ENCODE results near the gene GSTA5. TPM values are rescaled to one million over a fixed set of nuclear protein-coding genes. Genes with fewer than 3 reads are reported as not detected.
"Not testable (repeated sequence)": the region's sequence is repeated elsewhere in the genome, so short reads cannot be mapped to it uniquely, and the experiment has no call there.

GSTA5 gene
- total RNA-seq, 1 donor from 2014 or later = not detected

DNA sequence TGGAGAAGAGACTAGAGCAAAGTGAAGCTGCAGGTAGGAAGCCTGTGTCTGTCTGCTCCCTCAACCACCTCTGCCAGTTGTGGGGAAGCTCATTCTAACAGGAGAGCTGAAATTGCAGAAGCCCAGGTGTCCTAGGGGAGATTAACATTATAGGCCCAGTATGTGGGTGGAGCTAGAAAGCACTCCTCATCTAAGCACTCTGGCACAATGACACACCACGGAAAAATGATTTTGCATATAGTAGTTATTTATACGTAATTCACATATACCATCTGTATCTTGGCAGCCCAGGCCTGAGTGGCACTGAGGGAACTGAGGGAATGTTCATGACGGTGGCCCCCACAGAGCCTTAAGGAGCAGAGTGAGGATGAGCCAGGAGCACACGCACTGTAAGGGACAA lies 9.7 kb downstream of the GSTA5 start:
- DNase-seq = not testable (repeated sequence)

DNA sequence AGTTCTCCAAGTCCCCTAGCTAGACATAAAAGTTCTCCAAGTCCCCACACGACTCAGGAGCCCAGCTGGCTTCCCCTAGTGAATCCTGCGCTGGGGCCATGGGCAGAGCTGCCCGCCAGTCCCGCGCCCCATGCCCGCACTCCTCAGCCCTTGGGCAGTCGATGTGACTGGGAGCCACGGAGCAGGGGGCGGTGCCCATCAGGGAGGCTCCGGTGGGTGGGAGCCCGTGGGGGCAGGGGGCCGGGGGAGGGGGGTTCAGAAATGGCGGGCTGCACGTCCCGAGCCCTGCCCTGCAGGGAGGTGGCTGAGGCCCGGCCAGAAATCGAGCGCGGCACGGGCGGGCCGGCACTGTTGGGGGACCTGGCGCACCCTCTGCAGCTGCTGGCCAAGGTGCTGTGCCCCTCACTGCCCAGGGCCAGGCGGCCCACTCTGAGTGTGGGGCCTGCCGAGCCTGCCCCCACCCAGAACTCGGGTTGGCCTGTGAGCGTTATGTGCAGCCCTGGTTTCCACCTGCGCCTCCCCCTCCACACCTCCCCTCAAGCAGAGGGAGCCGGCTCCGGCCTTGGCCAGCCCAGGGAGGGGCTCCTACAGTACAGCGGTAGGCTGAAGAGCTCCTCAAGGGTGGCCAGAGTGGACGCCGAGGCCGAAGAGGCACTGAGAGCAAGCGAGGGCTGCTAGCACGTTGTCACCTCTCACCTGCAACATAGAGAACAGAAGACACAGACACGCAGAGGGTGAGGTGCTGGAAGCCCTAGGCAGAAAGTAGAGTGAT lies 11.4 kb downstream of the GSTA5 start:
- no peak for DNase-seq

DNA sequence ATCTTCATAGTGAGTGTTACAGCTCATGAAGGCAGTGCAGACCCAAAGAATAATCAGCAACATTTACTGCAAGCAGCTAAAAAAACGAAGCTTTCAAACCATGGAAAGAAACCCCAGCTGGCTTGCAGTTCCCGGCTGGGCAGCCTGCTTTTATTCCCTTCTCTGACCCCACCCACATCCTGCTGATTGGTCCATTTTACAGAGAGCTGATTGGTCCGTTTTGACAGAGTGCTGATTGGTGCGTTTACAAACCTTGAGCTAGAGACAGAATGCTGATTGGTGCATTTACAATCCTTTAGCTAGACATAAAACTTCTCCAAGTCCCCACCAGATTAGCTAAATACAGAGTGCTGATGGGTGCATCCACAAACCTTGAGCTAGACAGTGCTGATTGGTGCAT lies 12.0 kb downstream of the GSTA5 start:
- DNase-seq = not testable (repeated sequence)

DNA sequence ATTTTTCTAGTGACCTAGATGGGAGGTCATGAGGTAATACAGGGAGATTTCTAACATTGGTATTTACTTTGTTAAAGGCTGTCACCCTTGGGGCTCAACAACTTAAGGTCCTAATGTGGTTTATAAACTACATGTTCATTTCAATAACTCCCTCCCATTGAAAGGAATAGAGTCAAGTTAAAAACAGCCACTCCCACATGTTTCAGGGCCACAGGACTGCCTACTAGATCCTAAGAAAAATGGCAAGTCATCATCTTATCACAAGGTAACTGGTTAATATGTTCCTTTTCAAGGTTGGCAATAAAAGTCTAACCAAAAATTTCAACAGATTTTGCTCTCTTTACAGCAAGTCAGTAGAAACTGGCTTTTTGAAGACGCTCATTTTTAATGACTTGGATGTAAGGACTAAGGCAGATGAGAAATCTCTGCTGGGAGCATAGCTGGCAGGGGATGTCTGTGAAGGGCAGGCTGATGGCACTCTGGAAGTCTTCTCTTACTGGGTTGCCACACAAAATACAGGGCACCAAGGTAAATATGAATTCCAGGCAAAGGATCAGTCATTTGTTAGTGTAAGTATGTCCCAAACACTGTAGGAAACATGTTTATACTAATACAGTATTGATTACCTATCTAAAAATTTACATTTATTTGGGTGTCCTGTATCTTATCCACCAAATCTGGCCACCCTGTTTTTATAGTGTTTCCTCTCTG lies 13.4 kb downstream of the GSTA5 start:
- DNase-seq = not testable (repeated sequence)

DNA sequence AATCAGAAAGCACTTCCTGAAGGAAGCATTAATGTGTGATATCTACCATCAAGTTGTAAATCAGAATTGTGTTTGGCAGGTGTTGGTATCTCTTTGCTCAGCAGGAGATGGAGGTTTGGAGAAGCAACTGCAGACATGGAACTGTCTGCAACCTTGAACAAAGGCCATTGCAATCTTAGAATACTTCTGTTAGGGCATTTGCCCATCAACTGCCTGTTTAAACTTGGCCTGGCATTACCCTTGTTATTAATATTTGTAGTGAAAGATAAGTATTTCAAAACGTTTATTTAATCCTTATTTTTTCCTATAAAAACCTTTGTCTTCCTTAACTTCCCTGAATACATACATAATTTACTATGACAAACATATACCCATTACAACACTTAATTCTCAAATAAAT lies 14.1 kb downstream of the GSTA5 start:
- no peak for DNase-seq

DNA sequence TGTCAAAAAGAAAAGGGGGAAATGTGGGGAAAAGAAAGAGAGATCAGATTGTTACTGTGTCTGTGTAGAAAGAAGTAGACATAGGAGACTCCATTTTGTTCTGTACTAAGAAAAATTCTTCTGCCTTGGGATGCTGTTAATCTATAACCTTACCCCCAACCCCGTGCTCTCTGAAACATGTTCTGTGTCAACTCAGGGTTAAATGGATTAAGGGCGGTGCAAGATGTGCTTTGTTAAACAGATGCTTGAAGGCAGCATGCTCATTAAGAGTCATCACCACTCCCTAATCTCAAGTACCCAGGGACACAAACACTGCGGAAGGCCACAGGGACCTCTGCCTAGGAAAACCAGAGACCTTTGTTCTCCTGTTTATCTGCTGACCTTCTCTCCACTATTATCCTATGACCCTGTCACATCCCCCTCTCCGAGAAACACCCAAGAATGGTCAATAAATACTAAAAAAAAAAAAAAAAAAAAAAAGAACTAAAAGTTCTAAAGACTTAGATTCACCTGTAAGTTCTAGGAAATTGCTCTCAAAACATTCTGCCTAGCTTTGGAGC lies 14.6 kb downstream of the GSTA5 start:
- not testable (repeated sequence) for DNase-seq

DNA sequence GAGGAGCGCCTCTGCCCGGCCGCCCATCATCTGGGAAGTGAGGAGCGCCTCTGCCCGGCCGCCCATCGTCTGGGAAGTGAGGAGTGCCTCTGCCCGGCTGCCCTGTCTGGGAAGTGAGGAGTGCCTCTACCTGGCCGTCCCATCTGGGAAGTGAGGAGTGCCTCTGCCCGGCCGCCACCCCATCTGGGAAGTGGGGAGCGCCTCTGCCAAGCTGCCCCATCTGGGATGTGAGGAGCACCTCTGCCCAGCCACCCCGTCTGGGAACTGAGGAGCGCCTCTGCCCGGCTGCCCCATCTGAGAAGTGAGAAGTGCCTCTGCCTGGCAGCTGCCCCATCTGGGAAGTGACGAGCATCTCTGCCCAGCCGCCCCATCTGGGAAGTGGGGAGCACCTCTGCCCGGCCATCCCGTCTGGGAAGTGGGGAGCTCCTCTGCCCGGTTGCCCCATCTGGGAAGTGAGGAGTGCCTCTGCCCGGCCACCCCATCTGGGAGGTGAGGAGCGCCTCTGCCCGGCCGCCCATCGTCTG lies 15.3 kb downstream of the GSTA5 start:
- not testable (repeated sequence) for DNase-seq

DNA sequence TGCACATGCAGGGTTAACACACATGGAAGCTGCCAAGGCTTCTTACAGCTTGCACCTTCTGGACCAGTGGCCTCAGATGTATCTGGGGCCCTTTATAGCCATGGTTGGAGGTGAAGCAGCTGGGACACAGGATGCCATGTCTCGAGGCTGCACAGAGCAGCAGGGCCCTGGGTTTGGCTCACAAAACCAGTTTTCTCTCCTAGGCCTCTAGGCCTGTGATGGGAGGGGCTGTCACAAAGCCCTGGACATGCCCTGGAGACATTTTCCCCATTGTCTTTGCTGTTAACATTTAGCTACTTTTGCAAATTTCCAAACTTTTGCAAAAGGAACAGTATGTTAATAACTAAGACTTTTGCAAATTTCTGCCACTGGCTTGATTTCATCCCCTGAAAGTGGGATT lies 18.8 kb downstream of the GSTA5 start:
- no peak for DNase-seq

DNA sequence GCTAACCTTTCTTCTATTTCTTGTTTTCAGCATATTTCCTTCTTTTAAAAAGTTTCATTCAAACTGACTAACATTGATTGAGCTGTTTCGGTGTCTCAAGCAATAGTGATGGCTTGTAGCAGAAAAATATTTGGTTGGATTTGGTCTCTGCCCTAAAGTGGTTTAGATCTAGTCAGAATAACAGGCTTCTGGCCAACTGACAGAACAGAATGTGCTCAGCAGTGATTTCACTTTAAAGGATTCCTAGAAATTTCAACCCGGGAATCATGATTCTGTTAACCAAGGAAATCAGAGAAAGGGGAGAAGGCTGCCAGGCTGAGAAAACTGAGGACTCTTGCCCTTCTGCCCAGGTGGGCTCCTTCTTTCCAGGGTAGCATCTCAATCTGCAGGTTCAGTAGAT lies 20.4 kb downstream of the GSTA5 start:
- DNase-seq = no peak

DNA sequence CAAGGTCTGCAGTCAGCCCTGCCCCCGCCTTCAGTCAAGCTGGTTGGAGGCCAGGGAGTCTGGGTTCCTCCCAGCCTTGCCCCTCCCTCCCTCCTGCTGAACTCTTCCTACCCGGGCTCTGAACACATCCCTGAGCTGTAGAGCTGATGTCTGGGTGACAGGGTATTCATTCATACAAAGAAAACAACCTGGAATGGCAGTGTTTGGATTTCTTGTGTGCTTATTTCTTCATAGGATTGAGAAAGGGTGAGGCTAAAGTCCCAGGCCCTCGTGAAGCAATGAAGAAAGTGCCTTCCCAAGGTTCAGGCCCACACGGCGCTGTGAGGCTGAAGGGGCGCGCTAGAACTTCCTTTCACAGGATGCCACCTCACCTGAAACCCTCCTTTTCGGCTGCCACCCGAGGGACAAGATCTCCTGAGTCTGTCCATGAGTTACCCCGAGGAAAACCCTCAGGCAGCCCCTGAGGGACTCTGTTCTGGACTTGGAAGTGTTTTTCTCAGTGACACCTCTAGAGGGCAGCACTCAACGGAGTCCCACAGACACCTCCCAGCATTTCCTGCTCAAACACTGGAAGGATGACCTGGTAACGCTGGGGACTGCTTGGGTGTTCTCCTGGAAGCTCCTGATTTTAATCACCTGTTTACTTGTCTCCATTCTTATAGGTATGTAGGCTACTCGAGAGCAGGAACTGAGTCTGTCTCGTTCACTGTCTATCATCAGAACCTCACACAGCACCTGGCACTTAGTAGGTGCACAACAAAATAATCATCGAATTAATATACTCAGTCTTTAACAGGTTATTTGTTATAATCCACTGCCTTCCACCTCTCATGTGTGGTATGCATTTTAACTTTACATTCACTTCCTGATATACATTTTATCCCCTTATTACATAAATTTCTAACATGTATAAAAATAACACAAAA lies 25.2 kb downstream of the GSTA5 start:
- peak; percentile 56 for DNase-seq

DNA sequence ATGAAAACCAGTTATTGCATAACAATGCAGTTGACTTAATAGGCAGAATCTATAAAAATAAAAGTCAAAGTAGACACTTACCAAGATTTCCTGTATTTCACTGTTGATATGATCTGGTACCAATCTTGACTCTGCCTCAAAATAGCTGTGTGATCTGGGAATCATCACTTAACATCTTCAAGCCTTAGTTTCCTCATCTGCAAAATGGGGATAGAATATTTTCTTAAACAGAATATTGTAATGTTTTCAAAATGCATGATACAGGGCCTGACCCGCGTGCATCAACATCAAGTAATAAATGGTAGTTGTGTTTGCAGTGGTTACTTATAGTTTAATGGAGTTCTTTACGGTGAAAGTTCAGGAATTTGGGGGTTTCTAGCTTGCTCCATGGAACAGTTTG lies 26.1 kb downstream of the GSTA5 start:
- DNase-seq = not testable (repeated sequence)

DNA sequence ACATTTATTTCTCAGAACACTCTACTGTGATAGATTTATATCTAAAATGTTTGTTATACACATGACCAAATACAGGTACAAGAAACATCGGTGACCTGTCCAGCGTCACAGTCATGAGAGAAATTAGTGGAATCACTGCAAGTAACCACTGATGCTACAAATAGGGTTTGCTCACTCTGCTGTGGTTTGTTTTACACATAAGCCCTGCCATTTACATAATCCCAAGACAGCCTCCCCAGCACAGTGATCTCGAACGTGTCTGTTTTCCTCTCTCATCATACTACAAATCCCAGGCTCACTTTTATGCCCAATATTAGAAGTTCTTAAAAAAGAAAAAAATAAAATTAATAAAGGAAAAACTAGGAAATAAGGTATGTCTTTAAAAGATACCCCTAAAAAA lies 30.8 kb downstream of the GSTA5 start:
- not testable (repeated sequence) for DNase-seq

DNA sequence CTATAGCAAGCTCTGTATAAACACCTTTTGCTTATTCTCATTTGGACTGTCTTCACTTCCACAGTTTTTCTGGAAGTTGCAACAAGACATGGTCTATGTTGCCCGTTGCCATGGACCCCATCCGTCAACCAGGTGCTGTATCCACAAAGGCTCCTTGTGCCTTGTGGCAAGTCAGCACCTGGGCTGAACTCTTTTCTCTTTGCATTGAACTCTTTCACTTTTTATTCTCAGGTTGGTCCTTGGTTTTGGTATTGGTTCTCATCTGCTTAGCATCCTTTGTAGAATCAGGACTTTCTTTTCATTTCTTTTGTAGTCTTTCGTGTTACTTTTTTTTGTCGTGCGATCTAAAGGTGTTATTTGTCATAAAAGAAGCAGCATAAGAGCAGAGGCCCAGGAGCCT lies 32.0 kb downstream of the GSTA5 start:
- no peak for DNase-seq

DNA sequence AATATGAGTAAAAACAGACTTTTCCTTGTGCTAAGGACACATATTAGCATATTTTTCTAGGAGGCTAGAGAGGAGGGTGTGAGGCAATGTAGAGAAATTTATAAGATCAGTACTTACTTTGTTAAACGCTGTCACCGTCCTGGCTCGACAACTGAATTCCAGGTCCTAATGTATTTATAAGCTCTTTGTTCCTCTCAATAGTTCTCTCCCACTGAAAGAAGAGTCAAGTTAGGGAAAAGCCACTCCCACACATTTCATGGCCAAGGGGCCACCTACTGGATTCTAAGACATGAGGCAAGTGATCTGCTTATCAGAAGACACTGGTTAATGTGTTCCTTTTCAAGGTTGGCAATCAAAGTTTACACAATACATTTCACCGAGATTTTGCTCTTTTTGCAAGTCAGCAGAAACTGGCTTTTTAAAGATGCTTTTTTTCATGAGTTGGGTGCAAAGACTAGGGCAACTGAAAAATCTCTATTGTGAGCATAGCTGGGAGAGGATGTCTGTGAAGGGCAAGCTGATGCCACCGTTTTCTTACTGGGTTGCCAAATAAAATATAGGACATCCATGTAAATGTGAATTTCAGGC lies 36.9 kb downstream of the GSTA5 start, which contains the start of gene GSTA1:
Gene GSTA1 (minus strand): TSS at position 149 of the 588 bp plus-strand sequence. CDS start 4,549 bp downstream, outside the sequence.
- DNase-seq = not testable (repeated sequence)

DNA sequence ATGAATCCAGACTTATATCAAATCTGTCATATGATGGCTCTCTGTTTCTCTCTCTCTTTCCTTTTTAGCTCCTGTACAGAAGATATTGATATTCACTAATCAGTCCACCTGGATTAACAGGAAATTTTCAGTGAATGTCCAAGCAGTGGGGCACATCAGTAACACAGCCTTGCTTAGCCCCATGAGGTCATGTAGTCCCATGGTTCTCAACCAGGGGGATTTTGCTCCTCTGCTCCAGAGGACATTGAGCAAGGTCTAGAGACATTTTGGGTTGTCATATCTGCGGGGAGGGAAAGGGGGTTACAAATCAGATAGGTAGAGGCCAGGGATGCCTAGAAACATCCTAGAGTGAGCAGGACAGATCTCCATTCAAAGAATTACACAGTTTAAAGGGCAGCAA lies 37.8 kb downstream of the GSTA5 start:
- no peak for DNase-seq

DNA sequence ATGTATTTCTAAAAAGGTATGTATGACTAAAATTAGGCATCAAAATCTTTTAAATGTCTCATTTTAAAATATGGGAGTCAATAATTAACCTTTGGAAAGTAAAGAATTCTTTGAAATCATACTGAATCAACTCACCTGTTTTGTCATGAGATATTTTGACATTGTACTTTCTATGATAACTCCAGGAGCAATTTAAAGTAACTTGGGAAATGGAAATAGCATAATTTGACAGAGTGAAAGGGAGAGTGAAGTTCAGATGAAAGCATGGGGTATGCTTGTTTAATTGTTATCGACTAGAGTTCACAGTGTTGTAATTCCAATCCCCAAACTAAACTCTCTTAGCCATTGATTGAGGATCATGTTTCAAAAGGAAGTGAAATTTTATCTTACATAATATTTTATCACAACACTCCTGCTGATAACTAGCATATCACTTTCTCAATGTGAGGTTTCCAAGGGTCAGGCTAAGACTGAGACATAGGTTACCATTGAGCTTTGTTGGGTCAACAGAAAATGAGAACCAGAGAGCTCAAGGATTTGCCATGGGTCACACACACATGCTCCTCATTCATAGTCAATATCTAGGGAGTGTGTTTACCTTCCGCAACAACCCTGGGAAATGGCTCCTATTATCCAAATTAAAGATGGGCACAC lies 39.3 kb downstream of the GSTA5 start:
- DNase-seq = no peak

DNA sequence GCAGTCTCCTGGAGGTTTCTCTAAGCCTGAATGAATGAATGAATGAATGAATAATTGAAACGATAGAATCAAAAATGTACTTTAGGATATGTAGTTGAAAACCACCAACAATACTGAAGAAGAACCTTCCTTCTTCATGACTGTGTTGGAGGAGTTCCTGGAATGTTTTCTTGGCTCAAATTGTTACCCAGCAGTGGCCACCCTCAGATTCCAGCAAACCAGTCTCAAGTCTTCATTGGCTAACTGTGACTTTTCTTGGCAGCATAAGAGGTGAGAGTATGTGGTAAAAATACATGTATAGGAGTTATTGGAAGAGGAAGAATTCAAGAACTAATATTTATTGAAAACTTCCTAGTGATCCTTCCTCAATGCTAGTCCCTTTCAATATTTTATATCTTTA lies 41.3 kb downstream of the GSTA5 start:
- DNase-seq = not testable (repeated sequence)

DNA sequence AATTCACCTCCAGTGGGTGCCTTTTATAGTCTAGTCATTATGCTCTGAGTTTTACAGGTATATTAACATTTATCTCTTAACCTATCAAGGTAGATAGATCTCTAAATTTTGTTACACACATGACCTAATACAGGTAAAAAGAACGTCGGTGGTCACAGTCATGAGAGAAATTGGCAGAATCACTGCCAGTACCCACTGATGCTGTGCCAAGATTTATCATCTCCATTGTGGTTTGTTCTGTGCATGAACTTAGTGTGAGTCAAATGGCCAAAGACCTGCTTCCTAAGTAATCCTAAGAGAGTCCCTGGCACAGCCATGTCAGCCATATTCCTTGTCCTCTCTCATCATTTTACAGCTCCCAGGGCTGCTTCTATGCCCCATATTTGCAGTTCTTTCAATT lies 46.2 kb downstream of the GSTA5 start:
- DNase-seq = not testable (repeated sequence)

DNA sequence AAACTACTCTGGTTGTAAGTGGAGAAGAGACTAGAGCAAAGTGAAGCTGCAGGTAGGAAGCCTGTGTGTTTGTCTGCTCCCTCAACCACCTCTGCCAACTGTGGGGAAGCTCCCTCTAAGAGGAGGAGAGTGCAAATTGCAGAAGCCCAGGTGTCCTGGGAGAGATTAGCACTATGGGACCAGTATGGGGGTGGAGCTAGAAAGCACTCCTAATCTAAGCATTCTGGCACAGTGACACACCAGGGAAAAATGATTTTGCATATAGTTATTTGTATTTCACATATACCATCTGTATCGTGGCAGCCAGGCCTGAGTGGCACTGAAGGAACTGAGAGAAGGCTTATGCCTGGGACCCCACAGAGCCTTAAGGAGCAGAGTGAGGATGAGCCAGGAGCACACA lies 49.8 kb downstream of the GSTA5 start:
- DNase-seq = no peak

DNA sequence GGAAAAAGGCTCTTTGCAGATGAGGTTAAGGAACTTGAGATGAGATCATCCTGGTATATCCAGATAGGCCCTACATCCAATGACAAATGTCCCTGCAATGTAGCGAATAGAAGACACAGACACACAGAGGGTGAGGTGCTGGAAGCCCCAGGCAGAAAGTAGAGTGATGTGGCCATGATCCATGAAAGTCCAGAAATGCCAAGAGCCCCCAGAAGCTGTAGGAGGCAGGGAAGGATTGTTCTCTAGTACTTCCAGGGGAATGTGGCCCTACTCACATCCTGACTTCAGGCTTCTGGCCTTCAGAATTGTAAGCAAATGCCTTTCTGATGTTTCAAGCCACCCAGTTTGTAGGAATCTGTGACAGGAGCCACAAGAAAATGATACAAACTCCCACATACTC lies 51.0 kb downstream of the GSTA5 start:
- not testable (repeated sequence) for DNase-seq

DNA sequence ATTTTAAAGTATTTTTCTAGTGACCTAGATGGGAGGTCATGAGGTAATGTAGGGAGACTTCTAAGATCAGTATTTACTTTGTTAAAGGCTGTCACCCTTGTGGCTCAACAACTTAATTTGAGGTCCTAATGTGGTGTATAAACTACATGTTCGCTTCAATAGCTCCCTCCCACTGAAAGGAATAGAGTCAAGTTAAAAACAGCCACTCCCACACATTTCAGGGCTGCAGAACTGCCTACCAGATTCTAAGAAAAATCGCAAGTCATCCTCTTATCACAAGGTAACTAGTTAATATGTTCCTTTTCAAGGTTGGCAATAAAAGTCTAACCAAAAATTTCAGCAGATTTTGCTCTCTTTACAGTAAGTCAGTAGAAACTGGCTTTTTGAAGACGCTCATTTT lies 52.1 kb downstream of the GSTA5 start:
- DNase-seq = no peak
